Activated gamma-delta T cell treated with Interleukin-2 at 50 U/mL for 16 hours (primary cell): ENCODE results near the gene CCDC146.
"Not testable (repeated sequence)": the region's sequence is repeated elsewhere in the genome, so short reads cannot be mapped to it uniquely, and the experiment has no call there.

Experiments
- DNase-seq: peaks from one replicate; pipeline ENCODE4 v3.0.0-alpha.2; 2020

The CCDC146 gene

GRCh38 chr7:77154917-77155464 is 32.6 kb downstream of the CCDC146 start:
- not testable (repeated sequence) for DNase-seq

DNA sequence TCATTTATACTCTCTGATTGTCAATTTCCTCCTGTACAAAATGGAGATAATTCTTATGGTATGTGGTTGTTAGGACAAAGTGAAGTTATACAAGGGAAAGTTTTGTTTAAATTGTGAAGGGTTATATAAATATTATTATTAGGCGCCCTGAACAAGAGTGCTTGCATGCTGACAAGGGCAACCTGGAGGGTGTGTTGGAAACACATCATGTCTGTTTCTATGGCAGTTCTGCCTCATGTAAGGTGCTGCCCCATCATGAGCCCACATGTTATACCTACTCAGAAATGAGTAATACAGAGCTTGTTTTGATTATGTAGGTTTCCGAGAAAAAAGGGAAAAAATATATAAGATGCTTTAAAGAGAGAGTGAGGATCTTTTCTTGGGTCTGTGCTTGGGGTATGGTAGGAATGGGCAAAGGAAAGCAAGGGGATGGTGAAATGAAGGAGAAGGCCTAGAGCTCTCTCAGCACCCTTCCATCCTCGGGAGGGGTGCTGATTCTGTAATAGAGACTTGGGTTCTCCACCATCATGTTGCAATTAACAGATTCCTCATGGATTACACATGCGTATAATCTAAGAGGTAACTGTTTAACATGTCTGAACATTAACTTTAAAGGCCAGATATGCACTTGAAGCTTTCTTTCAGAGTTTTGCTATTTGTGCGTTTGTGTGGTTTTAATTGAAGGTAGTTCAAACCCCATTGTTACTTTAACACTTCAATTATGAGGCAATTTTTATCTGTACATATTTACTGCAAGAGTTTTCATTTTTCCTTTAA is 33.4 kb downstream of the CCDC146 start:
- not testable (repeated sequence) for DNase-seq

DNA sequence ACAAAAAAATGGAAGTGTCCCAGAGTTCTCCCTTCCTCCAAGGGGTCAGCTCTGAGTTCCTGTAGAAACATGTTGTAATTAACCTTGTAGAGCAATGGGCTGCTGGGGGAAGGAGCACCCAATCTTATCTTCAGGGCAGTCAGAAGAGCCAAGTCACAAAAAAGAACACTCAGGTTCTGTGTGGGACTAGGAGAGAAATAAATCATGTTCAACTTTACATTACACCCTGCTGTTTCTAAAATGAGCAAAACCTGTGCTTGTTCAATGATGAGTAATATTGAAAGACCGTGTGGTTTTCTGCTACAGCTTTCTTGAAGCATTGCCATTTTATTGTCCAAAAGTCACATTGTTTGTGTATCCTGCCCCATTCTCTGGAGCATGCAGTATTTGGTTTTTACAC is 34.6 kb downstream of the CCDC146 start:
- DNase-seq: not testable (repeated sequence)

GRCh38 chr7:77157446-77157845 is 35.0 kb downstream of the CCDC146 start:
- no peak for DNase-seq

GRCh38 chr7:77171073-77171472 is 48.7 kb downstream of the CCDC146 start:
- not testable (repeated sequence) for DNase-seq

GRCh38 chr7:77172437-77173172 is 50.2 kb downstream of the CCDC146 start:
- not testable (repeated sequence) for DNase-seq

DNA sequence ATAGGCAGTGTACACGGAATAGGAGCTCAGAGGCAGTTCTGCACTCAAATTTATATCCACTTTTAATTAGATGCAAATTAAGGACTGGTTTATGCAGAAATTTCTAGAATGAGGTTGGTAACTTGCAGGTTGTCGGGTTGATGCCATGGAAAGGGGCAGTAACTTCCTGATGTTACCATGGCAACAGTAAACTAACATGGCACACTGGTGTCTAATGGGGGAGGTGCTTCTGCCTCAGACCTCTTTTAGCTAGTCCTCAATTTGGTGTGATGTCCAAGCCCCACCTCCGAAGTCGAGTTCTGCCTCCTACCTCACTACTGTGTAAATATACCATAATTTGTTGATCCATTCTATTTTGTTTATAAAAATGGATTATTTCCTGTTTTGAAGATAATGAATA is 52.0 kb downstream of the CCDC146 start:
- DNase-seq: not testable (repeated sequence)

GRCh38 chr7:77175274-77175800 is 52.9 kb downstream of the CCDC146 start:
- not testable (repeated sequence) for DNase-seq

GRCh38 chr7:77177321-77177904 is 55.0 kb downstream of the CCDC146 start:
- DNase-seq: not testable (repeated sequence)

DNA sequence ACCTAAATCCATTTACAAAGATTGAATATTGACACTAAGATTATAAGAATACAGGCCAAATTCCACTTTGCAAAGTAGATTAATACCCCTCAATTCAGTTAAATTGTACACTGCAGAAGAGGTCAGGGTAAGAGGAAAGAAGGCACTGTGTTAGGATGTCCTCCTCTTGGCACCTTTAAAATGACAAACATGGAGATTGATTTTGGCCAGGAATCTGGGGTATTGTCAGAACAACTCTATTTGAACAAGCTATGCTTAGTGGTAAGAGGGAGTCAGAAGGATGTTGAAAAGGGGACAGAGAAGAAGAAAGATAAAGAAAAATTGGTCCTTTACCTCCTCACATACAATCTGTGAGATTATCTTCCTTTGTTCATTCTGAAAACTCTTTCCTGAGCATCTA is 55.6 kb downstream of the CCDC146 start:
- not testable (repeated sequence) for DNase-seq

GRCh38 chr7:77181015-77181595 is 58.7 kb downstream of the CCDC146 start:
- no peak for DNase-seq

GRCh38 chr7:77181734-77182133 is 59.3 kb downstream of the CCDC146 start:
- DNase-seq: no peak

DNA sequence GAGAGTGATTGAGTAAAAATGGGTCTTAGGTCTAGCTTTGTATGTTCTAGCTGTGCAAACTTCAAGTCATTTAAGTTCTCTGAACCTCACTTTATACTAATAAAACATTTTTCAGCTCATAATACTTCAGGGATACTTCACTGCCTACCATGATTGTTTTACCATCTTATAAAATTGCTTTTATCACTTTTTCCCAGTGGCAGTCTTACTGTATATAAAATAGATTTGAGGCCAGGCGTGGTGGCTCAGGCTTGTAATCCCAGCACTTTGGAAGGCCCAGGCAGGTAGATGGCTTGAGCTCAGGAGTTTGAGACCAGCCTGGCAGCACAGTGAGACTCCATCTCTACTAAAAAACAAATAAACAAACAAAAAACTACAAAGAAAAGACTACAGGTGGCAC is 59.8 kb downstream of the CCDC146 start:
- no peak for DNase-seq

- DNase-seq: no peak
Measured at GRCh38 chr7:77184463-77184862, 62.0 kb downstream of the CCDC146 start.

GRCh38 chr7:77184990-77185389 is 62.6 kb downstream of the CCDC146 start:
- no peak for DNase-seq

DNA sequence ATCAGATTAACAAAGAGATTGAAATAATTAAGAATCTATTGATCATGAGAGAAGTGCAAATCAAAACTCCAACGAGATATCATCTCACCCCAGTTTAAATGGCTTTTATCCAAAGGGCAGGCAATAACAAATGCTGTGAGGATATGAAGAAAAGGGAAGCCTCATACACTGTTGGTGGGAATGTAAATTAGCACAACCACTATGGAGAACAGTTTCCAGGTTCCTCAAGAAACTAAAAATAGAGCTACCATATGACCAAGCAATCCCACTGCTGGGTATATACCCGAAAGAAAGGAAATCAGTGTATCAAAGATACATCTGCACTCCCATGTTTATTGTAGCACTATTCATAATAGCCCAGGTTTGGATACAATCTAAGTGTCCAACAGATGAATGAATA is 63.5 kb downstream of the CCDC146 start:
- no peak for DNase-seq

DNA sequence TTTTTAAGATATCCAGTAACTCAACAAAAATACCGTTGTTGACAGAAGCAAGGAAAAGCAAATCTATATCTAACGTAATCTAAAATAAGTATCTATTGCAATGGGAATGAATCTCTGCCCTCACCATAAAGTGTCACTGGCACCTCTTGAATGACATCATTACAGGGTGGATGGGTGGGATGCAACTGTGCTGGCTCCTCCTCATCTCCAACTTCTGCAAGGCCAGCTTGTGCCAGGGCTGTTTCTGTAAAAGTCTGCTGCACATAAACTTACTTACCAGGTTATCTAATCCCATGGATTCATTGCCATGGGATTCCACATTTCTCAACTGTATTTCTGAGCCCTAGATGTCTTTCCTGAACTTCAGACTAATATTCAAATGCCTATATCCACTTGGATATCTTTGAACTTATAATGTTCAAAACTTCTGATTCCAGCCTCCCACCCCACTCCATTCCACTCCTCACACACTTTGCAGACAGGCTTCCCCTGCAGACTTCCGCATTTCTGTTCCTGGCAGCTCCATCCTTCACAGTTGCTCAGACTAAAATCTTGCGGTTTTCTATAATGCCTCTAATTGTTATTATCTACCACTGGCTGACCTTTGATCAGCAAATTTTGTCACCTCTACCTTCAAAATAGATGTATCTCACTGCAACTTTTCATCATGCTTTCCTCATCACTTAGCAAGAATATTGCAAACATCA is 66.5 kb downstream of the CCDC146 start:
- DNase-seq: no peak

- DNase-seq: no peak
Measured at GRCh38 chr7:77197141-77197540, 74.7 kb downstream of the CCDC146 start.

DNA sequence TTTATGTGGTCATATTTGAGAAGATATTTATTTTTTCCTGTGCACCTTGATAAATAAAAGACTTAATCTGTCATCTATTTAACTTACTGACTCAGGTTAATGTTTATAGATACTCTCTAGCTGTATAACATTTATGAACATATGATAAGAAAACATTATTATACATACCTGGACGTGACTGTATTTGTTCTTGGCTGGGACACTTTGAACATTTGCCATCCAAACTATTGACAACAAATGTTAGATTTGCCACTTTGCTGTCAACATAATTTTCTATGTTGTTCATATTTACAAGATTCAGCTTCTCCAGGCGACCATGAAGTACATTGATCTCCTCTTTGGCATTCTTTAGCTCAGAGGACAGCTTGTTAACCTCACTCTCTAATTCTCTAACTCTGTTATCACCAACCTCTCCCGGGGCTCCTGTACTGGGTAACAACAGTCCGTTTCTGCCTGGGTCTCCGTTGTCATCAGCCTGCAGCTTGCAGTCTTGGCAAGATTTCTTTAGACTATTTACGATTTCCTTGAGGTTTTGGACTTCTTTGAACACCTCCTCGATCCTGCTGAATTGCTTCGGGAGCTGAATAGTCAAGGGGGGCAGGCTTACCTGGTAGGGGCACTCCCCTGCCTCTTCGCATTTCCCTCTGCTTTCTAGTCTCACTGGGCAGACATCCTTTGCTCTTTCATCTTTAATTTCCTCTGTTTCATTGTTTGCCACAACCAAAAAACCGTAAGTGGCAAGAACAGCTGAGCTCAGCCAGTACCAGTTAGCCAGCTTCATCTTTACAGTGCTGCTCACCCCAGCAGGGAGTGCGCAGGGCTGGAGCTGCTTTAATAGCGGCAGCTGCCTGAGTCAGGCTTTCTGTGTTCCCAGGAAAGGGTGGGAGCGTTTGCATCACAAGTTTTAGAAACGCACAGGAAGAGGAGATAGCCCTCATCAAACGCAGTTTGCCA is 76.9 kb downstream of the CCDC146 start, which contains the start of gene FGL2:
Gene FGL2 (minus strand): TSS at position 807 of the 954 bp plus-strand sequence. CDS start 26 bp downstream, at position 781.
- no peak for DNase-seq

- DNase-seq: no peak
Measured at GRCh38 chr7:77200542-77200941, 78.1 kb downstream of the CCDC146 start.

GRCh38 chr7:77202481-77202976 is 80.1 kb downstream of the CCDC146 start:
- no peak for DNase-seq
